Measurements from ENCODE around the gene IPO13.

DNA sequence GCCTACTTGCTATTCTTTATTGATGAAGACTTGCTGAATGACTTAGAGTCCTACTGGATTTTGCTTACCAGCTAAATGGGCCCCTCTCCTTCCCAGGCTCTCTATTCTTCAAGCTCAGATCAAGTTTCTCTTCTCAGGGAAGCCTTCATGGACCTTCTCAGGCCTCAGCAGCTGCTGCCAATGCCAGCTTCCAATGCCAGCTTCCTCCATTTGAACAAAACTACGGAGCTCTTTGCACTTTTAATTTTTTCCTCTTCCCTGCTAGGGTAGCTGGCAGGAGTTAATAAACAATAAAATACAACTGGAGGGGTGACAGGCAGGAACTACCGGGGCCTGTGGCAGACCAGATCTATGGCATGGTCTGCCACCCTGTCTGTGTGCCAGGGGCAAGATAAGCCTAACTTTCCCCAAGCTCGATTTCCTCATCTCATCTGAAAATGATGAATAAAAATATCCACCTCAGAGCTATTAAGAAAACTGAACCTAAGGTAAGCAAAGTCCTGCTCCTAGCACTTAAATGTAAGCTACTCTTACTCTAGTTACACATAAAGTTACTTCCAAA, 995 bp upstream of the IPO13 start:
- TF ChIP-seq POLR2A (IDR thresholded peaks at IDR 0.05; ENCODE audit: low read depth, low read length) (no peak), POLR2AphosphoS5 (IDR thresholded peaks at IDR 0.05; ENCODE audit: low read depth, low read length) (no peak), SPI1 (IDR thresholded peaks at IDR 0.05; ENCODE audit: low read depth, low read length) (no peak)

Measured in GM12891 (cell line).